SIG-M5 (cell line): ENCODE data around the gene POLA2.

ENCODE experiments used
- DNase-seq: peaks from one replicate; lab custom pipeline; 2025; lab: John Stamatoyannopoulos, UW

The POLA2 gene

DNA sequence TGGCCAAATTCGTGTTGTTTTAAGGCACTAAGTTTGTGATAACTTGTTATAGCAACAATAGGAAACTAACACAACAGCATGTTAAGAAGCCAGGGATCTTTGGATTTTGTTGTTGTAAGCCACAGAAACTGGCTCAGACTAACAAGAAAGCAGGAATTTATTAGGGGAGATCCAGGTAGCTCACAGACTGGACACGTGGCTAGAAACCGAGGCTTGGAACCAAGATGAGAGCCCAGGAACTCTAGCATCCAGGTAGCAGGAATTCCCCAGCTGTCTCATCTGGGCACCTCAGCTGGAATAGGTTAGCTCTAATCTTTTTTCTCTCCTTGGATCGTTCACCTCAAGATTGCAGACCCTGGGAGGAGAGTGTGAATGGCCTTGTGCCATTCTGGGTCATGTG is 24.9 kb downstream of the POLA2 start:
- no peak for DNase-seq

DNA sequence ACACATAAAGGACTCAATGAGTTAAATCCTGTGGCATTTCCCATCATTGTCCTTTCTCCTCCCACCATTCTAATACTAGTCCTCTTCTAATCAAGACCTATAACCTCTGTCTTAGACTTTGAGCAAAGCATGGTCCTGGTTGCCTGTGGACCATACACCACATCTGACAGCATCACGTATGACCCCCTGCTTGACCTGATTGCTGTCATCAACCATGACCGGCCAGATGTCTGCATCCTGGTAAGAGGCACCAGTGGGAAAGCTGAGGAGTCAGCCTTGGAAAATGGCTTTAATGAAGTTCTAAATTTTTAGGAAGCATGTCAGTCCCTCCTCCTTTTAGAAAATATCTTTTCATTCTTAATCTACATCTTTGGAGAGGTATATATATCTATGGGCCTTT is 25.8 kb downstream of the POLA2 start:
- no peak for DNase-seq

DNA sequence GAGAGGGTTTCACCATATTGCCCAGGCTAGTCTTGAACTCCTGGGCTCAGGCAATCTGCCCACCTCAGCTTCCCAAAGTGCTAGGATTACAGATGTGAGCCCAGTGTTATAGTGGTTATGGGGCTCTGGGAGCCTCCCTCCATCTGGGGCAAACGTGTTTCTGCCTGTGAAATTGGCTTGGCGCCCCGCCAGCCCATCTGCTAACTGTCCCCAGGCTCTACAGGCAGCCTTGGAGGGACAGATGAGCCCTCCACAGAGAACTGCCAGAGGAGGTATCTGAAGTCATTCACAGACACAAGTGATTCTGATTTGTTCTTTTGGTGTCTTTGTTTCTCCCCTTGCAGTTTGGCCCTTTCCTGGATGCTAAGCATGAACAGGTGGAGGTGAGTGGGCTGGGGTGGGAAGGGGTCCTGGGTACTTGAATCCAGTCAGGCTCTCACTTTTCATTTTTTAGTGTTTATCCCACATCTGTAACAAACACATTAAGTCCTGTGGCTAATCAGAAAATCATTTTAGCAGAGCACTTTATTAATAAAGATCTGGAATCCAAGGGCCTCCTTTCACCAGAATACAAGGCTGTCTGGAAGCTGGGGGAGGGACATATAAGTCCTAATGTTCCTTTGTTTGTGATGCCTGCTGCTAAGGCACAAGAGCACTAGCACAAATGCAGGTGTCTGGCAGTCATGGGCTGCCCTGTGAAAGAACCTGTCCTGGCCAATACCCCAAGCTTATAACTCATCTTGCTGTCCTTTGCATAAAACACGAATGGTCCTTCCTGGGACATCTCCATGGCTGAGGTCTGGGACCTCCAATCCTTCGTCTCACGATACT is 27.2 kb downstream of the POLA2 start:
- DNase-seq = no peak

DNA sequence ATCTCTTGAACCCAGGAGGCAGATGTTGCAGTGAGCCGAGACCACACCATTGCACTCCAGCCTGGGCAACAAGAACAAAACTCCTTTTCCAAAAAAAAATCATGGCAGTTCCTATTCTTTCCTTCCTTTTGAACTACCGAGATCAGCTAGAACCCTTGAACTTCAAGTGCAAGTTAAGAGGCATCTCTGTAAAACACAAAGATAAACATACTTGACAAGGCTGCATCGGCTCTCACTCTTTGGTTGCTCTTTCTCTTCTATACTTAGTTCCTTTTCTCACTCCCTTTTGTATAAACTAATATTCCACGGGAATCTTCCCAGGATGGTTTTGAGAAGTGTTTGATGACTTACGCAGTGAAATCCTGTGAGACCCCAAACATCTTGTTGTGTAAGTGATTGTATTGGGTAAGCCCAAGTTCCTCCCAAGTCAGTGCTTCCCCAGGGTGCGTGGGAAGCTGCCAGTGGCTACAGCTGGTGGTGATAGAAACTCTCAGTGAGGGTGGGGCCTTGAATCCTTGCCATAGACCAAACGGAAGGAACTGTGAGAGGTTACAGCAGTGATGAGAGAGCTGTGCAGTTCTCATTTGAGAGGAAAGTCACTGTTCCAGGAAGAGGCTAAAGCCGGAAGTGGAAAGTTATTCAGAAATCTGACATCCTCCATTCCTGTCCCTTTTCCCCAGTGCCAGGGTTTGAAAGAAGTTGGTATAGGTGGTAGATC is 28.8 kb downstream of the POLA2 start:
- DNase-seq = peak; percentile 52

DNA sequence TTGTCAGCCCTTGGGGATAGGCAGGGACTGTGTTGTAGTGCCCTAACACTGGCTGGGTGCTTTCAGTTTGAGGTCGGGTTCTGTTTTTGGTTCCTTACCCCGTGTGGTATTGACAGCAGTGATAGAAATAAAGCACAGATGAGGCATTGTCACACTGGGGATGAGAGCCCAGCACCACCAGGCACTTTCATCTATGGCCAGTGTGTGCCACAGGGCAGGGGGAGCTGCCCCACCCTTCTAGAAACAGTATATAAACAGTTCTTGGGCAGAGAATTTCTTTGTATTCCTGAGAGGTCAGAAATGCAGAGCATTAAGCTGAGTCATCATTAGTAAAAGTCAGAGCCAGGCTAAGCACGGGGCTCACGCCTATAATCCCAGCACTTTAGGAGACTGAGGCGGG is 29.9 kb downstream of the POLA2 start:
- no peak for DNase-seq

DNA sequence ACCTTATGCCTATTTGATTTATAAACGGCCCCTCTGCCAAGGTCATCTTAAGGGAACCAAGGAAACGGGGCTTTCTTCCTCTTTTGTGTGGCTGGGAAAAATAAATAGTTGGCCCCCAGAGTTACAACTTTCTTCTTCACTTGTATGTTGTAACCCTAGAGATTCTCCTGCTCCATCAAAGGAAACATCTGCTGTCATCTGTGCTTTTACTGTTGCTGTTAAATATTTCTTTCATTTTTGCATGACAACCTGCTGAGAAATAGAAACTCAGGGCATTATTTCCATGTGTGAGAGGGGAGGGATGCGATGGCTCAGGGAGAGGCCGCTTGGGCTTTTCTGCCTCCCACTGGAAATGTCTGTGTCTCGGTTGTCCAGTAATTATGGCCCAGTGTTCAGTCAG is 31.1 kb downstream of the POLA2 start:
- no peak for DNase-seq

DNA sequence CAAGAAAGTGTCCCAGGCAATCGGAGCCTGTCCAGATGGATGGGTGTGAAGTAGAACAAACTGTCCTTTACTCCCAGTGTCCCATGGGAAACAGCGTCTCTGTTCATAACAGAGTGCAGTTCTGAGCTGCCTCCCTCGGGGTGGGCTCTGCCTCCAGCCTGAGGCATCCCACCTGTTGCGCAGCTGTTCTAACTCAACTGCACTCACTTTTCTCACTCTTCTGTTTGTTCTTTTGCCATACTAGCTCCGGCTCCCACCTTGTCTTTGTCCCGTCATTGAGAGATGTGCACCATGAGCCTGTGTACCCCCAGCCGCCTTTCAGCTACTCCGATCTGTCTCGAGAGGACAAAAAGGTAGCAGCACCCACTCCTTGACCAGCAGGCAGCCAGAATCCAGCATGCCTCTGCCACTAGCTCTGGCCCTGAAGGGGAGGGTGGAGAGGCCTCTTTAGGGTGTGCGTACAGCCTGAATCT is 32.2 kb downstream of the POLA2 start:
- no peak for DNase-seq

DNA sequence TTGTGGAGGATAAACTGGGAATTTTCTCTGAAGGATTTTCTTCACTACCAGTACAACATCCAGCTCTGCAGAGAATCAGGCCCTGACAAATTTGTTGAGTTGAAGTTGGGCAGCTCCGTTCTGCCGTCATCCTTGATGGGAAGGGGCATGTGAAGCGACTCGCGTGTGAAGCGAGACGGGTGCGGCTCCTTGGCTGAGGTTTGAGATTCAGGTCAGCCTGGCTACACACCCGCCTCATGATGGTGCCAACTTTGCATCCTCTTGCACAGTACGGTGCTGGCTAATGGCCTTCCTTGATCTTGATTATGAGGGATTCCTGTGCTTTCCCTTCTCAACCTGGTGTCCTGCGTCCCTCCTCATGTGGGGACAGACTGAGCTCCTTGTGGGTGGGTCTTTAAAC is 33.2 kb downstream of the POLA2 start:
- DNase-seq = no peak

DNA sequence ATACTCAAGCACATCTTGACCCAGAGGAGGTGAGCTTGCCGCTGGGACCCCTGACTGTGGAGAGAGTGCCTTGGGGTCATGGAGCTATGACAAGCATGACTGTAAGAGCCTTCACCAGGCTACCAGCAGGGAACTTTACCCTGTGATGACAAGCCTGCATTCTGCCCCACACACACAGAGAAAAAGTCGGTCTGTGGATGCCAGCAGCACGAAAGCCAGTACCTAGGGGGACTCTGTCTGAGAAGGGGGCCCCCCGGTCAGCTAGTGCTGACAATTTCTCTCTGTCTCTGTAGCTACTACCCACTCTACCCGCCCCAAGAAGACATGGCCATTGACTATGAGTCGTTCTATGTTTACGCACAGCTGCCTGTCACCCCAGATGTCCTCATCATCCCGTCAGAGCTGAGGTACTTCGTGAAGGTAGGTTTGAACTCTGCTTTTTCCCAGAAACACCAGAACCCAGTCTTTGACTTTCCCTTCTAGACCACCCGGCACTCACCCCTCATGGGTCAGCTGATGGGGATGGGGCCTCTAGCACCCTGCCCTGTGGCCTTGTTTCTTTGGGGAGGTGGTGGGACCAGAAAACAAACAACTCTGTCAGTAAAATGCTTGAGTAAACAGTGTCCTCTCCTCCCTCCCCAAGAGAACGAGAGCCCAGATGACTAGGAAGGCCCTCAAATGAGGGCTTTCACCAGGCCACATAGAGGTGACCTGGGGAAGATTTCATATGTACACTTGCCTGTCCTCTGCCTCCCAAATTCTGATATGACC is 34.0 kb downstream of the POLA2 start:
- DNase-seq = no peak

DNA sequence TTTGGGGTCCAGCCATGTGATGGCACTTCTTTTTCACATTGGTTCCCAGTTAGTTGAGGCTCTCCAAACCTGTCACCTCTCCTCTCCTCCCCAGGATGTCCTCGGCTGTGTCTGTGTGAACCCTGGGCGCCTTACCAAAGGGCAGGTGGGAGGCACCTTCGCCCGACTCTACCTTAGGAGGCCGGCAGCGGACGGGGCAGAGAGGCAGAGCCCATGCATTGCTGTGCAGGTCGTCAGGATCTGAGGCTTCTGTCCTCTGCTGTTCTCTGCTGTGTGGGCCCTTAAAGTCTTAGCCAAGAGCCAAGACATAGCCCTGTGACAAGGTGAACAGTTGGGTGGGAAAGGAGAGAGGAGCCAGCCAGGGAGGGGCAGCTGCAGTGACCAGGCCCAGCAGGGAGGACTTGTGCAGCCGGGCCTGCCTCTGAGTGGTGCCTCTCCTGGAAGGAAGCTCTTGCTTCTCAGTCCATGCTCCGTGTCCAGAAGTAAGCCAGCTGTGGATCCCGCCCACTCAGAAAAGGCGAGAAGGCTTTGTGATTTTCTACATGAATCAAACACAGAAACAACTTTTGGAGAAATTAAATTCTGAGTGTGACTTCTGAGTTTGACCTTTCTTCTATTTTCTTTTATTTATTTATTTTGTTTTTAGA is 35.4 kb downstream of the POLA2 start:
- DNase-seq = no peak

DNA sequence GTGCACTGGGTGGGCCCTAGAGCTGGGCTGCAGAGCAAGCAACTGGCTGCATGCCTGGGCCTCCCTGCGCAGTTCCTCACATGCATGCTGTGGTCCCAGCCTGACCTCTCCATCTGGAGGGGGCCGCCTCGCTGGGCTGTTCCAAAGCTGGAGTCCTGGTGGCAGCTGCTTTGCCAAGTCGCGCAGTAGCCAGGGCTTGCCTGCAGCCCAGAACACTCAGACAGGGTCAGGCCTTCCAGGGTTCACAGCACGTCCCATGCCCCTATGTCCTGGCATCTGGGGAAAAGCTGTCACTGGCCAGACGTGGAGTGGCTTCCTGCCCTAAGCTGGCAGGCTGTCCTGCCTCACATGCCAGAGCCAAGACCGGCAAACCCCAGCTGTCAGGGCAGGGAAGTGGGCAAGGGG is 36.4 kb downstream of the POLA2 start:
- DNase-seq = no peak

DNA sequence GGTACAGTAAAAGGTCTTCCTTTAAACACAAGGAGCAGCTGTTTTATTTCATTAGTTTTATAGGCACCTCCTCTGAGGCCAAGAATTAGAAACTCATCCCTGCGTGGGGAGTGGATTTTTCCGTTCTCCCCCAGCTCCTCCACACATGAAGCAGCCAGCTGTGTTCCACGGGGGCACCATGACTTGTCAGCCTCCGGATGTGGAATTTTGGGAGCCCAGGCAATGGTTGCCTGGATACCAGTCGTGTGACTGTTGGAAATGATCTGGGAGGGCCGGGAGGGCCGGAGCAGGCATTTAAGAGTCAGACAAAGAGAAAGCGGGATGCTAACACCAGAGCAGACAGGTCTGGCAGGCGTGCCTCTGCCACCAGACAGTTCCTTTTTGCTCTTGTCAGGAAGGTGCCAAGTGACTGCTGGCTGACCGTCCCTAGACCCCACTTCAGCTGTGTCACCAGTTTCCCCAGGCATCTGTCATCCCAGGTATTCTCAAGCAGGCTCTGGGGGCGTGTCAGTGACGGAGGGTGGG is 37.0 kb downstream of the POLA2 start:
- DNase-seq = no peak

DNA sequence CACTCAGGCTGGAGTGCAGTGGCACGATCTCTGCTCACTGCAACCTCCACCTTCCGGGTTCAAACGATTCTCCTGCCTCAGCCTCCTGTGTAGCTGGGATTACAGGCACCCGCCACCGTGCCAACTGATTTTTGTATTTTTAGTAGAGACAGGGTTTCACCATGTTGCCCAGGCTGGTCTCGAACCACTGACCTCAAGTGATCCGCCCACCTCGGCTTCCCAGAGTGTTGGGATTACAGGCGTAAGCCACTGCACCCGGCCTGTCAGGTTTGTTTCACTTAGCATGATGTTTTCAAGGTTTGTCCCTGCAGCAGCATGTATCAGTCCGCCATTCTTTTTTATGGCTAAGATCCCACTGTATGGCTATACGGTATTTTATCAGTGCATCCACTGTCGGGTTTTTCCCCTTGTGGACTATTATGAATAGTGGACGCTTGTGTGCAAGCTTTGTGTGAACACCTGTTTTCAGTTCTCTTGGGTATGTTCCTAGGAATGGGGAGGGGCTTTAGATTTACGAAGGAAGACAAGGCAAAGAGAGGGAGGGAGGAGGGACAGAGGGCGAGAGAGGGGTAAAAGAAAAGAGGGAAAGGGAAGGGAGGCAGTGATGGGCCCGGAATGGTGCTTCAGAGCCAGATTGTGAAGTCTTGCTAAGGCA is 39.0 kb downstream of the POLA2 start:
- no peak for DNase-seq

DNA sequence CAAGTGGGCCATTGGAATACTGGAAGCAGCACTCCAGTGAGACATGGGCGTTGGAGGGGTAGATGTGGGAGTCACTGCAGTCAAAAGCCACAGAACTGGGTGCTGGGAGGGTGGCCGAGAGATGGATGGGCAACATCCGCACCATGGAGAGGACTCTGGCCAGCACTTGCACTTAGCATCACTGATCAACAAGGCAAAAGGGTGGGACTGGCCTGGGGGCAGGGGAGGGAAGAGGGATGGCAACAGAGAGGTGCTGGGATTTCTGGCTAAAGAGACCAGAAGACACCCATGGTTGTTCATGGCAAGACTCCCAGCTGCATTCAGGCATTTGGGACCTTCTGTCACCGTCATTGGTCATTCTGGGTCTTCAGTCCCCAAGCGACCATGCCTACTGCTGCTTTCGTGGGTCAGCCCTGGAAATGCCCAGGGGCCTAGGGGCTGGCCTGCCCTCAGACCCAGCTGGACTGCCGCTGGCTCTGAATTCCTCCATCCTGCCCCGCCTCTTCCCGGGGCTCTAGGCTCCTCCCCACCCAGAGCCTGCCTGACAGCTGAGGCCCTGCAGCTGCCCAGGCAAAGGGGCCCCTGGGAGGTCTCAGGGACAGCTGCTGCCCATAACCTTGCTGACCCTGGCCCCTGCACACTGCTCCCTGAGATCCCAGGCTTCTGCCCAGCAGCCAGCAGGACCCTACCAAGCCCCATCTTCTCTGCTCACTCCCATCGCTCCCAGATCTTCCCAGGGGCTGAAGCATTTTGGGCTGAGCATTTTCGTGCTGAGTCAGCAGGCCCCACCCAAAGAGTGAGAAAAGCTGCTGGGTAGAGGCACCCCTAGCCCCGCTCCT is 39.9 kb downstream of the POLA2 start:
- no peak for DNase-seq

DNA sequence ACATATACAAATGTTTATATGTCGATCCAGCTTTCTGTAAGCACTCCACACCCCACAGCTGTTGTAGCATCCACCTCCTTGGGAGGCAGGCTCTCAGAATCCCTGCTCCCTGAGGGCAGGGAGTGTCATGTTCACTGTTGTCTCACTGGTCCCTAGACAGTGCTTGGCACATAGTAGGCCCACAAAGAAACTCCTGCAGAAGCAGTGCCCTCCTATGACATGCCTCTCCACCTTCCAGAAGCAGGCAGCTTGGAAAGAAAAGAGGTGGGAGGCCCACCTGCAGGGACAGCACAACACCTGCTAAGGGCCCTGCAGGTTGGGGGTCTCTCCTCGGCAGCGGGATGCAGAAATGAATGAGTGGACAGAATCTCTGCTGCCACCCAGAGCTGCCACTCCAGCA is 41.8 kb downstream of the POLA2 start:
- DNase-seq = no peak

DNA sequence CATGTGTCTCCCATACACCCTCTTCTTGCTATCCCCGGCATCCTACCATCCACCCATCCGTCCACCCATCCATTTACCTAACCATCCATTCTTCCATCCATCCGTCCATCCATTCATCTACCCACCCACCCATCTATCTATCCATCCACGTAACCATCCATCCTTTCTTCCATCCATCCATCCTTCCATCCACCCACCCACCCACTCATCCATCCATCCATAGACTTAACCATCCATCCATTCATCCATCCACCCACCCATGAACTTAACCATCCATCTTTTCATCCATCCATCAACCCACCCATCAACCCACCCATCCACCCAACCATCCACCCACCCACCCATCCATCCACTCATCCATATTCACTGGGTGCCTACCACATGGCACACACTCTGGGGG is 42.3 kb downstream of the POLA2 start:
- no peak for DNase-seq

DNA sequence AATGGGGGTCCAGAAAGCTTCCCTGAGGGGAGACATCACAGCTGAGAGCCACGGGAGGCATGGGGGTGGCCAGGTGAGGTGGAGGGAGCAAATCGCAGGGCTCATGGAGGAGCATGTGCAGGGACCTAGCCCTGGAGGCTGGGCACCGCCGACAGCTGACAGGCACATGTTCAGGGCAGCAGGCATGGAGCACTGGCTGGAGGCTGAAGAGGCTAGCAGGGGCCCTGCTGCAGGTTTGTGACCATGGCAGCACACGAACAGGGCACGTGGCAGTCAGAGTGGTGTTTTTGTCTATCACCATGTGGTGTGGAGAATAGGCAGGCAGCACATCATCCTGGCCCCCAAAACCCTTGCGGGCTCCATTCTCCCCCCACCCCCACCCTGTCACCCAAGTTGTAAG is 42.9 kb downstream of the POLA2 start:
- DNase-seq = no peak

DNA sequence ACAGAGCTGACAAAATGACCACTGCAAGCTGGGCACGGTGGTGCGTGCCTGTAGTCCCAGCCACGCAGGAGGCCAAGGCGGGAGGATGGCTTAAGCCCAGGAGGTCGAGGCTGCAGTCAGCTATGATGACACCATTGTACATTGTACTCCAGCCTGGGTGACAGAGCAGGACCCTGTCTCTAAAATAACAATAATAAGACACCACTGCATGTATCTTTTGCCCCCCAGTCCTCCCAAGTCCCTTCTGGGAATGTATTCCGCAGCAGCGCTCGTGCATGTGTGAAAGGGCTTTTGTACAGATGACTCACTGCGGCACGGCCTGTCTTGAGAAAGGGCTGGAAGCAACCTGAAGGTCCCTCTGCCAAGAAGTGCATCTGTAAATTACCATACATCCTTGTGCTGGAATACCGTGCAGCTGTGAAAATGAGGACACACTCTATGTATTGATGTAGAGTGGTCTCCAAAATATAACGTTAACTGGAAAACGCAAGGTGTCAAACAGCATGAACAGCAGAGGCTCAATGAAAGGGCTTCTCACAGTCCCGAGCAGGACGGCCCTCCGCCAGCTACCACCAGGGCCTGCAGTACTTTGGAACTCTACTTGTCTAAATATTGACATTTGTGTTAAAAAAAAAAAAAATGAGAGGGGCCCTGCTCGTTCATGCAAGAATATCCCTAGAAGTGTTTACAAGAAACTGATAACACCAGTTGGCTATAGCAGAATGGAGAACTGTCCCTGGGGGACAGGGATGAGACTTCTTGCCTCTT is 43.9 kb downstream of the POLA2 start:
- DNase-seq = no peak

DNA sequence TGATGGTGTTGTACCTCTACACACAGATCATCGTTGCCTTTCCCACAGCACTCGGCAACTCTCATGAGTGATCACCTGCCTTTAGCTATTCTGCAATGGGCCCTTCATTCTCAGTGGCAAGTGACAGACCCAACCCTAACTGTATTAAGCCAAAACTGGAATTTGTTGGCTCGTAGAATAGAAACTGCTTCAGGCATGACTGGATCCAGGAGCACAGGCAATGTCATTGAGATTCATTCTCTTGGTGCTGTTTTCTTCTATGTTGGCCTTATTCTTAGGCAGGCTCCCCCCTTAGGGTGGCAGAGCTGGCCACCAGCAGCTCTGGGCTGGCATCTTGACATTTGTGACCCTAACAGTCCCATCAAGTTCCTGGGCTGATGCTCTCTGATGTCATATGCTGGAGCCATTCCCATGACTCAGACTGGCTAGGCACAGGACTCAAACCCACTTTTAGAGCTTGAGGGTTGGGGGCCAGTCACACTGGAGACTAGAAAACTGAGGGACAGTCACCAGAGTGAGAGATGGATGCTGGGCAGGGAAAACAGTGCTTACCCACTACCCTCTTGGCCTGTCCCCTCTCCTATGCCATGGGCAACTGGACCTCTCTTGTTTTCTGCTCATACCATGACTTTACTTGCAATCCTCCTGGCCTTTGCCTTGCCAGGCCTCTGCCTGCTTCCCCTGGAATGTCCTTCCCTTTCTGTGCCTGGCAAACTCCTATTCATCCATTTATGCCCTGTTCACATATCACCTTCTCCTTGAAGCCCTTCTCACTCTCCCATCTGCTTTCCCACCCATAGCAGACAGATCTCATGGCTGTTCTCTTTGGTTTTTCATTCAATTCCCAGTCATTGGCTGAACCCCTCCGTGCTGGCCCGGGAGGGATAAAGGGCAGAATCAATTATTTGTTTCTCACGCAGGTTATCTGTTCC is 45.8 kb downstream of the POLA2 start:
- no peak for DNase-seq
